Measurements from ENCODE around the gene ECE2.
A peak's percentile ranks its signal among the peaks of the same experiment; 100 is the strongest.

ECE2 gene

GRCh38 chr3:184275961-184276910, at the start of gene ECE2:
Gene ECE2 (plus strand): TSS chr3:184276022. CDS start chr3:184276154, 132 bp downstream.
- no peak for DNase-seq

GRCh38 chr3:184227481-184227935, 48.3 kb upstream of the ECE2 start:
- no peak for DNase-seq

GRCh38 chr3:184228376-184229137, 47.3 kb upstream of the ECE2 start:
- DNase-seq = no peak

GRCh38 chr3:184229394-184230080, 46.3 kb upstream of the ECE2 start, which contains the start of gene VWA5B2:
Gene VWA5B2 (plus strand): TSS chr3:184229585. CDS start chr3:184230529, 944 bp downstream.
- DNase-seq = no peak

GRCh38 chr3:184230081-184230602, 45.7 kb upstream of the ECE2 start:
- no peak for DNase-seq

- peak; percentile 16 for DNase-seq
Observed at GRCh38 chr3:184230603-184231528, 45.0 kb upstream of the ECE2 start.

- no peak for DNase-seq
Observed at GRCh38 chr3:184231671-184232070, 44.2 kb upstream of the ECE2 start.

GRCh38 chr3:184233127-184233843, 42.5 kb upstream of the ECE2 start:
- no peak for DNase-seq

- peak; percentile 22 for DNase-seq
Observed at GRCh38 chr3:184234224-184234623, 41.6 kb upstream of the ECE2 start.

- DNase-seq = no peak
Observed at GRCh38 chr3:184234671-184235380, 41.0 kb upstream of the ECE2 start.

GRCh38 chr3:184235381-184236032, 40.3 kb upstream of the ECE2 start:
- DNase-seq = no peak

- no peak for DNase-seq
Observed at GRCh38 chr3:184236033-184236410, 39.8 kb upstream of the ECE2 start.

- no peak for DNase-seq
Observed at GRCh38 chr3:184236636-184237035, 39.2 kb upstream of the ECE2 start.

GRCh38 chr3:184237211-184237610, 38.6 kb upstream of the ECE2 start:
- no peak for DNase-seq

GRCh38 chr3:184237807-184238206, 38.0 kb upstream of the ECE2 start:
- no peak for DNase-seq

GRCh38 chr3:184238246-184238818, 37.5 kb upstream of the ECE2 start:
- DNase-seq = no peak

- DNase-seq = no peak
Observed at GRCh38 chr3:184239221-184239620, 36.6 kb upstream of the ECE2 start.

GRCh38 chr3:184239708-184240107, 36.1 kb upstream of the ECE2 start:
- no peak for DNase-seq

- no peak for DNase-seq
Observed at GRCh38 chr3:184240384-184241140, 35.3 kb upstream of the ECE2 start.
